GM18951 (cell line): ENCODE measurements around the gene TFB1M.
"Not testable (repeated sequence)": the region's sequence is repeated elsewhere in the genome, so short reads cannot be mapped to it uniquely, and the experiment has no call there.

Source experiments
- POLR2A ChIP-seq: IDR thresholded peaks from 4 replicates; pipeline ENCODE4 v1.6.1; 2011; ENCODE audit warnings: mild to moderate bottlenecking; ENCODE audit not compliant: insufficient read length, insufficient read depth; ENCODE audit errors: extremely low read depth
- in situ Hi-C: fragments of 300-500 bp; cut with MboI; formaldehyde crosslinking; loops from one replicate; pipeline ENCODE4 v1.12.0; 2022; ENCODE audit warnings: low sequenced_read_pairs, mixed read lengths, inconsistent platforms; ENCODE audit not compliant: unreplicated experiment

Gene TFB1M

DNA sequence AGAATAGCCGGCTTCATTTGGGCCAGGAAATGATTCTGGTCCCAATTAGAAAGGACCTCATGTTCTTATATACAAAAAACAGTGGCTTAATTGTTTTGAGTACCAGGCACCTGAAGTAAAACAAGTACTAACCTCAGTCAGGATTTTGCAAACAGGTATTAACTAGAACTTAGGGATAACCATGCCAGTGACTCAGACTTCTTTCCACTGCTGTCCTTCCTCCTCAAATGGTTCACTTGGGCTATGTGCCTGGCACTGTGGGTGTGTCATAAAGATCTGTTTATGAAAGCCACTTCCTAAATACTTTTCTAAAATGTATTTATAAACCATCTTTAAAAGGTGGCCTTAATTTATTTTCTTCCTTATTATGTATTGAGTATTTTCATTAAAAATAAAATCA lies 39.8 kb downstream of the TFB1M start:
- TF ChIP-seq POLR2A = no peak
- in situ Hi-C loops = no loop called here

DNA sequence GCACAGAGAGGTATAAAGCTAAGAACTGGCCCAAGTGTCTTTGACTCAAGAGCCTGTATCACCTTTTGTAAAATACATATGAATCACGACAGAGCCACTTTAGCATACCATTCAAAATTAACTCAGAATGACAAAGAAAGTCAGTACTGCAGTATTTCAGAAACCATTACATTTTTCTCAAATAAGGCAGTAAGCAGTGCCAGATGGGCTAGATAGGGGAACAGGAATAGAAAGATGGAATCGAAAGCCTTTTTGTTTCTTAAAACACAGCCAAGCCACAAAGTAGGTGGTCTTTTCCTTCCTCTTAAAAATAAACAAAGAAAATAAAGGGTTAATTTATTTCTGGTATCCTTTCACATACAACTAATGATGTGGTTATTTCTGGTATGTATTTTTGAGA lies 40.2 kb downstream of the TFB1M start:
- in situ Hi-C loops = no loop called here
- no peak for TF ChIP-seq POLR2A

DNA sequence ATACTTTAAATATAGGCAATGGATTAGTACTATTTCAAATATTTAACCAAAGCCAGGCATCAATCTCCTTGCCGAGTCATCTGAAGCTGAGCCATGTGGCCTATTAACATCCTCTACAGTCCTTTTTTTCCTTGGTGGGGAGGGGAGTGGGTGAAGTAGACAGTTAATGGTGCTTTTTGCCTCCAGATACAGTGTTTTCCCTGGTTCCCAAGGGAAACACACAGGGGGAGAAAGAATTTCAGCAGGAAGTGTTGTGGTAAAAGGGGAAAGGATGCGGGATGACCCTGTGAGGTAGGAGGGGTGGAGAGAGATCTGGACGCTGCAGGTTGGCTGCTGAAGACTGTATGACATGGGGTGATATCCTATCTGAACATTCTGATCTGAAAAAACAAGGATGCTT lies 40.9 kb downstream of the TFB1M start:
- TF ChIP-seq POLR2A = no peak
- in situ Hi-C loops = no loop called here

DNA sequence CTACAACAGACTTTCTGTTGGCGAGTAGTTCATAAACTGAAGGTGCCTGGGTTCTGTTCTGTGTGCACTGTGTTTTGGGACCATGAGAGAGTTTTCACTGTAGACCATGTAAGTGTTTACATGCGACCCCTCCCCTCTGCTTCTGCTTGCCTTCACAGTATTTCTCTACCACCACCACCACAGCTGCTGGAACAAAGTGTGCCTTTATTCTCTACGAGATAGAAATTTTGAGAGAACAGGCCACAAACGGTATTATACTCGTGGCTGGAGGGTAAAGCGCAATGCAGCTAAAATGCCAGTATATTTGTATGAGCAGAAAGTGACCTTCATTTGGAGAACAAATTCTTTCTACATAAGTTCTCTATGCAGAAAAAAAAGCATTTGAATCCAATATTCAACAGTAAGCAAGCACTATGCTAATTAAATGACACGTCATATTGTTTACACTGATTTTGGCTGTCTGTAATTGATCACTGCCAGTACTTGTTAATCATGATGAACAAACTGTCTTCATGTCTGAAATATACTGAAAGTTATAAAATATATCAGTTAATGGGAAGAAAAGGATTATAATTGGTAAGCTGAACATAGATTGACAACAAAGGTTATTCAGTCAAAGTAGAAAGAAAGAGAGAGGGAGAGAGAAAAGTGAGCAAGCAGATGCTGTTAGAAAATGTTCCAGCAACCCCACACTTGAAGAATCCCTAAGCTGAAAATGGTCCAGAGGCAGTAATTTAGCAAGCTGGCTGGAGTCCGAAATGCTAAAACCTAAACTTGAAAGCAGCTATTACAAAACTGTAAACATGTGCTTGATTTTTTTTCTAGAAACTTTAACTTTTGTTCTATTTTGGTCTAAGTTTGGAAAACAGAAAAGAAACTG lies 41.7 kb downstream of the TFB1M start:
- in situ Hi-C loops = no loop called here
- no peak for TF ChIP-seq POLR2A

DNA sequence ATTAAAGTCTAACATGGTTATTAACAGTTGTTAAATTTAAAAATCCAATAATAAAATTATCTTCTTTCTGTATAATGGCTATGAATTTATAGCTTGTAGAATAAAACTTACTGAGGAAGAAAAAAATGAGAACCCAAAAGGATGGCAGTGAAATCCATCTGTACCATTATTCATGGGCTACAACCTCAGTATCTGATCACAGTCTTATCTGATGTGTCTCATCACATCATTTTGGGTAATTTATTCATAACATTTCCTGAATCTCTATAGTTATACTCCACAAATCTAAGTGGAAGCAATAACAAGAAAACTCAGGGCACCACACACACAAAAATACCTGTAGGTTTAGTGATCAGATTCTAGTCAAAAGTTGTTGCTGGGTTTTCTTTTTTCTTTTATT lies 43.1 kb downstream of the TFB1M start:
- TF ChIP-seq POLR2A = no peak
- in situ Hi-C loops = no loop called here

DNA sequence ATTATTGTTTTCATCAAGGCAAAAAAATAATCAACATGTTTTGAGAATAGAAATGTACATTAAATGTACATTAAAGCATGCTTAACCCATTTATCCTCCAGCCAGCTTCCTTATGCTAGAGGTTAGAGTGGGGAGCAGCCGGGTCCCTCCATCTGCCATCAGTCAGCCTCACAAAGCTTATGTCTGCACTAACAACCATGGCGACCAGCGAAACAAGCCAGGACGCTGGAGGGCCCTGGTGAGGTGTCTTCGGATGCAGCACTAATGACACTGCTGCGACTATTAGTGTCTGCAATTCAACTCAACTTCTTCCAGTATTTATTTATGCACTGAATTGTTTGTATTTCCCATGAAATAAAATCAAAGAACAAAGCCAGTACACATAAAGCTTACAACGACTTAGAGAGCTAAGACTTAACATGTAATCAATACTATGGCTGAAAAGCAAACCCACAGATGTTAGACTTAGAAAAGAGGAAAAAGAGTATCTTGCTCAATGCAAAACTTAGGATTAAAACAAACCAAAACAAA lies 43.7 kb downstream of the TFB1M start:
- in situ Hi-C loops = no loop called here
- TF ChIP-seq POLR2A = no peak

DNA sequence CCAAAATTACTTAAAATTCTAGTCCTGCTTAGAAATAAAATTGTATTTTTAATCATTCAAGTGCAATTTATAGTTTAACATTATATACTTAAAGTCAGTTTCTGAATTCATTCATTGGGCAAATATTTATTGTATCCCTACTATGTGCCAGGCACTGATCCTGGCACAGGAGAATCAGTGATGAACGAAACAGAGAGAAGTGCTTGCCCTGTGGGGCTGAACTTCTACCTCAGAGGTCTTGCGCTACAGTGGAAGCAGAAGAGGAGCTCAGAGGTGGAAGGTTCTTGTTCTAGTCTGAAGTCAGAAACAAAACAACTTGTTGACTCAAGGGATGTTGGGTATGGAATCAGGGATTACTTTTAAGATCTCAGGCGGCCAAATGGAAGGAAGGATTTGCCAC lies 44.5 kb downstream of the TFB1M start:
- in situ Hi-C loops = no loop called here
- TF ChIP-seq POLR2A = no peak

DNA sequence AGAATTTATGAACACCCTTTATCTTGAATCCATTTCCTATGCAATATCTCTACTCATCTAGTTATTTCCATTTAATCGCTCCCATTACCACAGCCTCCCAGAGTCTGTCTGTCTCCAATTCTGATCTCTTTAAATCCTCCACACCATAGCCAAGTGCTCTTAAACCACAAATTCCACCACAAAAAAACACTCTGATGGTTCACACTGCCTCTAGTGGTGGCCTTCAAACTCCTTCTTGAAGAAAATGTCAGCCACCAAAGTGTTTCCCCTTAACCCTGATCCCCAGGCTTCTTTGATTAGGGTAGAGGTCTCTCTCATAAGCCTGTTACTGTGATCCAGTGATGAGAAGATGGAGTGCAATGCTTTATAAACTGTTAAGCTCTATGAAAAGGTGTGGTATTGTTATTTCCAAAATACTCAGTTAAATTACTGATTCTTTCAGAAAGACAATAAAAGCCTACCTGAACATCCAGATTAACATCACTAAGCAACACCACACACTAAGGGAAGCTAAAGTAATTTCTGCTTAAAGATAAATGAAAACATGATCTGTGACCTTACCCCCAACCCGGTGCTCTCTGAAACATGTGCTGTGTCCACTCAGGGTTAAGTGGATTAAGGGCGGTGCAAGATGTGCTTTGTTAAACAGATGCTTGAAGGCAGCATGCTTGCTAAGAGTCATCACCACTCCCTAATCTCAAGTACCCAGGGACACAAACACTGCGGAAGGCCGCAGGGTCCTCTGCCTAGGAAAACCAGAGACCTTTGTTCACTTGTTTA lies 46.0 kb downstream of the TFB1M start:
- in situ Hi-C loops = not testable (repeated sequence)

DNA sequence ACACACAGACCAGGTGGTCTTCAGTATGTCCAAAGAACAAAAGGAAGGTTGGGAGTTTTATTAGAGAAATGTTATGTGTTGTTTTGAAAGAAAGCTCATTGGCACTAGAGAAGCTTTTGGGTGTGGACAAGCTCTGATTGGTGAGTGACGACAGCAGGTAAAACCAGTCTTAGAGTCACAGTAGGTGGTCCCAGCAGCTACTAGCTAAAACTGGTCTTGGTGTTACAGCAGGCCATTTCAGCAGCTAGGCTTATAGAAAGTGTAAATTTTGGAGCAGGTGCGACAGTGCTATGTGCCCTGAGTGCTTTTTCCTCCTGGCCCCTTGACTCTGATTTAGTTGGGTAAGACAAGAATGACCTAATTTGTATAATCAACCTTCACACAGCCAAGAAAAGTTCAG lies 46.9 kb downstream of the TFB1M start:
- in situ Hi-C loops = no loop called here
- TF ChIP-seq POLR2A = no peak

DNA sequence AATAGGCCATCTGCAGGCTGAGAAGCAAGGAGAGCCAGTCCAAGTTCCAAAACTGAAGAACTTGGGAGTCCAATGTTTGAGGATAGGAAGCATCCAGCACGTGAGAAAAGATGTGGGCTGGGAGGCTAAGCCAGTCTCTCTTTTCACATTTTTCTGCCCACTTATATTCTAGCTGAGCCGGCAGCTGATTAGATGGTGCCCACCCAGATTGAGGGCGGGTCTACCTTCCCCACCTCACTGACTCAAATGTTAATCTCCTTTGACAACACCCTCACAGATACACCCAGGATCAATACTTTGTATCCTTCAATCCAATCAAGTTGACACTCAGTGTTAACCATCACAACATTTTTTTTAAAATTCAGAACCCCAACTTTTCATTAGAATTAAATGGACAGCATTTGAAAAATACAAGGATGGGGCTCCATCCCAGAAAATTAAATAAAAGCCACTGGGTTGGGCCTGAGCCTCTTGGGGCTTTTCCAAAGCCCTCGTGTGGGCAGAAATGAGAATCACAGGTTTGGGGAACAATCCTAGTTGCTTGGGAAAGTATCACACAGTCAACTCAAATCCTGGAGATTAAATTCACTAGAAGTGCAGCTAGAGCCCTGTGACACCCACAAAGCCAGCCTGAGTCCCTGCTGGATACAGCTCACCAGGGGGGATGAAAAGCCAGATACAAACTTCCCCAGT lies 48.3 kb downstream of the TFB1M start:
- in situ Hi-C loops = no loop called here
- no peak for TF ChIP-seq POLR2A

DNA sequence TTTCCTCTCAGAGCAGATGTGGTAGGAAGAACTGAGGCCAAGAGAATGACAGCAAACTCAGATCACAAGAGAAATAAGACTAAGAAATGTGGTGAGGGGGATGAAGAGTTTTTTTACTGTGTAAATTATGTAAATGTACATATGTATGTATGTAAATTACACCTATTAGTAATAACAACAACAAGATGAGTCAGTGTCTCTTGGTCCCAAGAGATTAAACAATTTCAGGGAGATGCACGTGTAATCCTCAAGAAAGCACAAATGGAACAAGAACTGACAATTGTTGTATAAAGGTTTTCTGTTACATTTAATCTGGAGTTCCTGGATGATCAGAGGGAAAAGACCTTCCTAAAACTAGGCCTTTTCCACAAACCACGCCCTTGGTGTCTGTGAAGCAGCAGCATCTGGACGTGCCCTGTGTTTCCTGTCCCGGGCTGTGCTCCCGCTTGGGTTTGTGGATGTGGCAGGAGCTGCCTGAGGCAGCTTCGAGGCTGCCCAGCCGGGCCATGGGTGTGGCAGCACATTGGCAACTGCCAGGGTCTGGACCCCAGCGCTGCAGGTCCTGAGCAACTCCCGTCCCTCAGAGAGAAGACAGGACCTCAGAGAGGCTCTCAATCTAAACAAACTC lies 49.5 kb downstream of the TFB1M start:
- TF ChIP-seq POLR2A = no peak
- in situ Hi-C loops = no loop called here

DNA sequence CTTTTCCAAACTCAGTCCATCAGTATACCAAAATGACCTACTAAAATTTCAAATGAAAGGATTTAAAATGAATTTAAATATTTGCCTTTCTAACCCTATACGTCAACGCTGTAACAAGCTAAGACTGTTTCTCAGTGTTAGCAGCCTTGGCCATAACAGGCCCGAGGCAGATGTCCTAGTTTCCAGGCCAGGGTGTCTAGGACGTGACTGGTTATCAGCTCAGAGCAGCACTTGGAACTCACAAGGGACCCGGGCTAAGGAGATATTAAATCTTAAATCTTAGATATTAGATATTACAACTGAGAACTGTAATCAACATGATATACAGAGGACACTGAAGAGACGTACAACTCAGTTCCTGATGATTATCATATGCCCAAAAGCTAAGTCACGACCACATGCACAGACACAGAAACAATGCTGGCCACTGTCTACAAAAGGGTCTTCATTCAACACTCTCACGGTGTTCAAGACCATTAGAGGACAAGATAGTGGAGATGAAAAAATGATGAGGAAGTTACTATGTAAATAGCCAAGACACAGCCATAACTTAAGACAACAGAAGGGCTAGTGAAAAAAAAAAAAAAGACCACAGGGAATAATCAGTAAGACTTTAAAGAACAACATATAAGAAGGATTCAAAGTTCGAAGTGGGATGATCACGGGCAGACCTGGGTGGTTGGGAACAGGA lies 50.8 kb downstream of the TFB1M start, which contains the start of gene CLDN20:
Gene CLDN20 (plus strand): TSS at position 641 of the 691 bp plus-strand sequence. CDS start 11,707 bp downstream, outside the sequence.
- TF ChIP-seq POLR2A = no peak
- in situ Hi-C loops = no loop called here
